Endodermal cell (in vitro differentiated cells): Measurements from ENCODE around the gene DERA. TPM values are rescaled to one million over a fixed set of nuclear protein-coding genes. Genes with fewer than 3 reads are reported as not detected.

Source experiments
- DNase-seq: peaks from one replicate; pipeline ENCODE4 v3.0.0-alpha.2; 2017
- H3K27ac ChIP-seq: 2 replicates; pipeline ENCODE4 v1.5.1; 2013; ENCODE audit warnings: mild to moderate bottlenecking, low read depth, low read length, moderate library complexity
- H3K27me3 ChIP-seq: 2 replicates; pipeline ENCODE4 v1.6.1; 2013; ENCODE audit warnings: mild to moderate bottlenecking, low read length, moderate library complexity; ENCODE audit not compliant: insufficient read depth, control insufficient read depth, poor library complexity, severe bottlenecking
- H3K36me3 ChIP-seq: 2 replicates; pipeline ENCODE4 v1.7.0; 2013; ENCODE audit warnings: mild to moderate bottlenecking, low read length, moderate library complexity; ENCODE audit not compliant: control insufficient read depth, insufficient read depth
- H3K4me1 ChIP-seq: one replicate; pipeline ENCODE4 v1.7.0; 2013; ENCODE audit warnings: low read length; ENCODE audit not compliant: control insufficient read depth, insufficient read depth
- H3K4me3 ChIP-seq: 2 replicates; pipeline ENCODE4 v1.5.1; 2013; ENCODE audit warnings: mild to moderate bottlenecking, low read length, moderate library complexity
- H3K9ac ChIP-seq: 2 replicates; pipeline ENCODE4 v1.6.1; 2013; ENCODE audit warnings: mild to moderate bottlenecking, low read length, moderate library complexity; ENCODE audit not compliant: poor library complexity, severe bottlenecking; ENCODE audit errors: extremely low read depth
- H3K9me3 ChIP-seq: 2 replicates; pipeline ENCODE4 v1.6.1; 2013; ENCODE audit warnings: mild to moderate bottlenecking, low read length, moderate library complexity; ENCODE audit not compliant: control insufficient read depth
- H3K27ac Mint-ChIP-seq: 2 replicates; pipeline ENCODE4 v1.8.0; 2020; ENCODE audit warnings: mixed read lengths
- H3K27me3 Mint-ChIP-seq: 2 replicates; pipeline ENCODE4 v1.8.0; 2021; ENCODE audit warnings: mild to moderate bottlenecking, mixed read lengths; ENCODE audit not compliant: insufficient read depth
- H3K36me3 Mint-ChIP-seq: 2 replicates; pipeline ENCODE4 v1.8.0; 2020; ENCODE audit warnings: low read depth, mixed read lengths
- H3K4me1 Mint-ChIP-seq: 2 replicates; pipeline ENCODE4 v1.8.0; 2020; ENCODE audit warnings: mixed read lengths
- H3K4me3 Mint-ChIP-seq: 2 replicates; pipeline ENCODE4 v1.8.0; 2020; ENCODE audit warnings: mild to moderate bottlenecking, moderate library complexity, mixed read lengths
- H3K9me3 Mint-ChIP-seq: 2 replicates; pipeline ENCODE4 v1.8.0; 2020; ENCODE audit warnings: mild to moderate bottlenecking, mixed read lengths
- CTCF ChIP-seq: fragments of 200-600 bp; sonication (generic); conservative IDR thresholded peaks from 2 replicates; pipeline ENCODE4 v1.5.0; 2021; ENCODE audit warnings: antibody characterized with exemption, mild to moderate bottlenecking
- WGBS, 2 experiments: methylation state at CpG; one replicate each; pipeline versions ENCODE4 v1.1.5 to v1.1.7; 2013; ENCODE audit warnings: missing lambda C conversion rate in 2 of 2, mixed read lengths in 1 of 2; ENCODE audit not compliant: insufficient coverage in 1 of 2, insufficient read length in 1 of 2; 5-methylcytosine and 5-hydroxymethylcytosine counted together
- total RNA-seq, 2 donors: library from RNA; stranded (reverse); fragmentation: NEBNext Ultra II Directional in 1 of 2; extraction: Animal tissue kit (Norgen Biotek cat#: 25700) in 1 of 2; gene quantifications; 2 replicates in 1 of 2; 3 replicates in 1 of 2; pipeline ENCODE4 v1.2.1, GENCODE V29; 2021

Gene DERA
- total RNA-seq, 2 donors from 2014 or later: 81.7 to 125 TPM

DNA sequence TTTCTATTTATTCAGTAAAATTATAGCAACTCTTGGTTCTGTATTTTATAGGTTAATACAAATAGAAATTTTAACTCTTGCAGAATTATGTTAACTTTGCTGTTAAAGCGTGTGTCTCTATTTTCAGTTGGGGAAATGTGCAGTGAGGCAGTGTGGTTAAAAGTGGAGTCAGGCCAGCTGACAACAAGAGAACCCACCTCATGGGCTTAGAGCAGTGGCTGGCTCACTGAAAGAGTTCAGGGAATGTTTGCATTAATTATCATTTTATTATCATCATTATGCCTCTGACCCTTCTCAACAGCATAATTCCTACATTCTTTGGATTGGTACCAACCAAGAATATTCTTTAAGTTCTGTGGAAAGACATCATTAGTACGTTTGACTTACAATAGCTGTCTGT lies 163.8 kb downstream of the DERA start:
- no peak overlapping the region for H3K9ac ChIP-seq
- H3K4me1 ChIP-seq: no peaks in the 10 kb centered on the region
- no peaks in the 10 kb centered on the region for H3K27me3 ChIP-seq
- no peaks in the 10 kb centered on the region for H3K27me3 Mint-ChIP-seq
- H3K4me3 ChIP-seq: no peak overlapping the region
- H3K36me3 Mint-ChIP-seq: no peaks in the 10 kb centered on the region
- WGBS, 2 experiments: 92% methylated on average over 2 of the region's 2 CpGs; no CpG with 5 or more reads in 1 of the 2 experiments
- H3K27ac ChIP-seq: no peak overlapping the region
- no peak overlapping the region for H3K4me3 Mint-ChIP-seq
- TF ChIP-seq CTCF: no peak
- H3K9me3 Mint-ChIP-seq: no peaks in the 10 kb centered on the region
- H3K36me3 ChIP-seq: no peaks in the 10 kb centered on the region
- no peaks in the 10 kb centered on the region for H3K9me3 ChIP-seq
- H3K4me1 Mint-ChIP-seq: no peaks in the 10 kb centered on the region
- no peak overlapping the region for H3K27ac Mint-ChIP-seq
- DNase-seq: no peak

DNA sequence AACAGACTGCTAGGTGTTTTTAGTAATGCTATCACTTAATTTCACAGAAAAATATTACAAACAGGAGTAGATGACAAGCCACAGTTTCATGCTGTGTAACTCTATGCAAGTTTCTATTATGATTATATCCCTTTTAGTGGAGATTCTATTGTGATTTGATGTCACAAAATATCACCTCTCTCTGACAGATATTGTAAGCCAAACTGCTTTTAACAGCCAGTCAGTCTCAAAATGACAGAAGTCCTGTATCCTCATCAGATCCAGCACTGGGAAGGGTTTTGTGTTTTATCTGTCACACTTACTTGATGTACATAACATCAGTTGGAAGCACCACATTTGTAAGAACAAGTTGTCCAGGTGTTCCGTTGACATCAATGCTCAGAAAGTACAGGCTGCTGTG lies 164.8 kb downstream of the DERA start:
- no peak for DNase-seq
- Histone ChIP-seq H3K9ac (no peak overlapping the region), H3K27ac (no peak overlapping the region), H3K4me1 (no peaks in the 10 kb centered on the region), H3K4me3 (no peak overlapping the region), H3K36me3 (no peaks in the 10 kb centered on the region), H3K9me3 (no peaks in the 10 kb centered on the region), H3K27me3 (no peaks in the 10 kb centered on the region)
- no peaks in the 10 kb centered on the region for H3K27me3 Mint-ChIP-seq
- H3K27ac Mint-ChIP-seq: no peak overlapping the region
- no peaks in the 10 kb centered on the region for H3K4me1 Mint-ChIP-seq
- no peak overlapping the region for H3K4me3 Mint-ChIP-seq
- 72 to 100% methylated on average over 1 of the region's 1 CpG for WGBS, 2 experiments
- H3K36me3 Mint-ChIP-seq: no peaks in the 10 kb centered on the region
- no peak for TF ChIP-seq CTCF
- H3K9me3 Mint-ChIP-seq: no peaks in the 10 kb centered on the region

DNA sequence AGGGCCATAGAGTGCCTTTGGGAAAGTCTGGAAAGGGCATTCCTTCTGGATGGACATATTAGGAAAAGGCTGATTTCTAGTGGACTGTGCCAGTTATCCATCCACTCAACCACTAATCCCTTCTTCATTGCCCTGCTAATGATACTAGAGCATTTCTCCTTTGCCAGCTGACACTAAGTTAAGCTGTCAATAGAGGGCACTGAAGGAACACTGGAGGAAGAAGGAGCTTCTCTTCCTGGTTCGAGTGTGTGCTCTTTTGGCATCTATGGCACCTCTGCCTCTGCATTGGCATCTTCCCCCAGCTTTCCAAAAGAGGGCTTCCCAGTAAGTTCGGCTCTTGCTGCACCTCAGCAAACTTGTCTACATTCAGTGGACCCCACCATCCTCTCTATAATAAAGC lies 165.4 kb downstream of the DERA start:
- 44% methylated on average over 2 of the region's 2 CpGs; no CpG with 5 or more reads in 1 of the 2 experiments for WGBS, 2 experiments
- DNase-seq: peak; percentile 72

More for the DNA sequence above, 165.4 kb downstream of the DERA start:
- Histone ChIP-seq H3K27me3 (no peaks in the 10 kb centered on the region), H3K27ac (no peak overlapping the region), H3K36me3 (no peaks in the 10 kb centered on the region), H3K4me1 (no peaks in the 10 kb centered on the region), H3K4me3 (no peak overlapping the region), H3K9ac (no peak overlapping the region), H3K9me3 (no peaks in the 10 kb centered on the region)
- H3K9me3 Mint-ChIP-seq: no peaks in the 10 kb centered on the region
- no peaks in the 10 kb centered on the region for H3K36me3 Mint-ChIP-seq
- no peak overlapping the region for H3K4me3 Mint-ChIP-seq
- H3K27me3 Mint-ChIP-seq: no peaks in the 10 kb centered on the region
- peak; percentile 96 for TF ChIP-seq CTCF
- H3K27ac Mint-ChIP-seq: no peak overlapping the region
- no peaks in the 10 kb centered on the region for H3K4me1 Mint-ChIP-seq
